Measurements from ENCODE around the gene LRRC73.
"Not testable (repeated sequence)": the region's sequence is repeated elsewhere in the genome, so short reads cannot be mapped to it uniquely, and the experiment has no call there.

Gene LRRC73

GRCh38 chr6:43461936-43462335 is 48.2 kb downstream of the LRRC73 start:
- DNase-seq (ENCODE audit: low spot score): no peak

- no peak for DNase-seq (ENCODE audit: low spot score)
These were observed 50.1 kb downstream of the LRRC73 start for GRCh38 chr6:43460032-43460431.

GRCh38 chr6:43459535-43459934 is 50.6 kb downstream of the LRRC73 start:
- DNase-seq (ENCODE audit: low spot score): no peak

- not testable (repeated sequence) for DNase-seq (ENCODE audit: low spot score)
These were observed 52.0 kb downstream of the LRRC73 start for GRCh38 chr6:43458154-43458553.

GRCh38 chr6:43457643-43458042 is 52.5 kb downstream of the LRRC73 start:
- no peak for DNase-seq (ENCODE audit: low spot score)

Measured in pons (tissue), 1 donor.